HG03439 (cell line): ENCODE measurements around the gene GATA2.

Experiments
- ATAC-seq: cut with Tn5 transposase; IDR thresholded peaks from one replicate; pipeline ENCODE4 v1.9.1; 2021; ENCODE audit warnings: mild to moderate bottlenecking, moderate library complexity; ENCODE audit not compliant: unreplicated experiment

GATA2 gene

DNA sequence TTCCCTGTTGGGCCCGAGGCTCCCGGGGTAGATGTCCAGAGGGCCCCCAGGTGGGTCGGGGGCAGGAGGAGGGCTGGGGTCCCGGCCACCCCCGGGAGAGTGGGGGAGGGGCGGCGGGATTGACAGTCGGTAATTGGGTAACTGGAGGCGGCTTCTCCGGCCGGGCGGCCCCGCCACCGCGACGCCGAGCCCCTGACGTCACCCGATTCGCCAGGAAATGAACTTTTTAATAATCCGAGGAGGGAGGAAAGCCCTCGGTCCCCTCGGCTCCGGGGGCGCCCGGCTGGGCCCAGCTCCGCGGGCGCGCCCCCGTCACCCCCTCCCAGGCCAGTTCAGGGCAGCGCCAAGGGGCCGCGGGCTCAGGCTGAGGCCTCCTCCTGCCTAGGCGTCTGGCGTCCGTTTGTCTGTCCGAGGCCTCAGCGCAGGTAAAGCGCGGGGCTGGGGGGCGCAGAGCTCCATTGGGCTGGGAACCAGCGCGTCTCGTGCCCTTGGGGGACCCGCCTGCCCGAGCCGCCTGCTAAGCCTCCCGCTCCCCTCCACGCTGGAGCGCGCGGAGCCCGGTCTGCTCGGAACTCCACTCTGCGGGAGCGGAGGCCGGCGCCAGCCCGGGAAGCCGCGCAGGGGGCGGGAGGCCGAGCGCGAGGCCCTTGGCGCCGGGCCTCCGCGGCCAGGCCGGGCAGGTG, 3.9 kb downstream of the GATA2 start:
- no peak for ATAC-seq

GRCh38 chr3:128488636-128488990, 4.4 kb downstream of the GATA2 start:
- no peak for ATAC-seq

- no peak for ATAC-seq
Measured at GRCh38 chr3:128487813-128488635, 5.0 kb downstream of the GATA2 start.

- no peak for ATAC-seq
Measured at GRCh38 chr3:128487538-128487812, 5.5 kb downstream of the GATA2 start.

DNA sequence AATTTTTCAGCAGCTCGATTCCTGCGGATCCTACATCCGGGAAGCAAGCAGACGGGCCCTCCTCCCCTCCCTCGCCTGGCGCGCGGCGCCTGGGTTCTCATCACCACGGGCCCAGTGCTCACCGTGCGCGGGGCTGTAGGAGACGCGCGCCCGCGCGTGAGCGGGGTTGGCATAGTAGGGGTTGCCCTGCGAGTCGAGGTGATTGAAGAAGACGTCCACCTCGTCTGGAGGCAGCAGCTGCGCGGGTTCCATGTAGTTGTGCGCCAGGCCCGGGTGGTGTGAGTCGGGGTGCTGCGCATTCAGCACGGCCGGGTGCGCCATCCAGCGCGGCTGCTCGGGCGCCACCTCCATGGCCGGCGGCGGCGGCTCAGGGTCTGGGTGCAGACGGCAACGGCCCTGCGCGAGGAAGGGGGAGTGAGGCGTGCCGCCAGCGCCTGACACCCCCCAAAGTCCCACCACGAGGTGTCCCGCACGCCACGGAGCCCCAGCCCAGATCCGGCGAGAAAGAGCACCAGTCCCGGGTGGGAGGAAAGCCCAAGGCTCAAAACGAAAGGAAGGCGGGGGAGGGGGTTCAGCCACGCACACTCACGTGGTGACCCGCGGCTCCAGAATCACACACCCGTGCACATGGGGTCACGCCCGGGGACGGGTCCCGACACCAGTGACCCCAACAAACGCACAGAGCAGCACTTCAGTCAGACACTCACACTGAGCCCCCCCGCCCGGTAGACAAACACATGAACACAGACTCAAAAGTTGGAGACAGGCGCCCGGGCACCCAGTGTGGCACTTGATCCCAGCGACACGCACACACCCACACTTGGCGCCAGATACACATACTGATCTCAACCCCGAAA, 6.1 kb downstream of the GATA2 start:
- ATAC-seq = no peak

DNA sequence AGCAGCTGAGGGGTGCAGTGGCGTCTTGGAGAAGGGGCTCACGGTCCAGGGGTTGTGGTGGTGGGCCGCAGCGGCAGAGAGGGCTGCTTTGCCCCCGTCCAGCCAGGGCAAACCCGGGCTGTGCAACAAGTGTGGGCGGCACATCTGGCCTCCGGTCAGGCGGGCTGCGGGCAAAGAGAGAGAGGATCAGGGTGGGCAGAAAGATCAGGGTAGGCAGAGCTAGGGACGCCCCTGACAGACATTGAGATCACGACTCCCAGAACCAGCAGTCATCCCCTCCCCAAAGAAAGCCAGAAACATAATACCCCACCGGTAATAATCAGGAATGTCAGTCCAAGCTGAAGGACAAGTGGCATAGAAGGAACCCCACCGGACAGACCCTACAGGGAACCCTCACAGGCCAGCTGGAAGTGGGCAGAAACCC, 6.8 kb downstream of the GATA2 start:
- ATAC-seq = no peak

DNA sequence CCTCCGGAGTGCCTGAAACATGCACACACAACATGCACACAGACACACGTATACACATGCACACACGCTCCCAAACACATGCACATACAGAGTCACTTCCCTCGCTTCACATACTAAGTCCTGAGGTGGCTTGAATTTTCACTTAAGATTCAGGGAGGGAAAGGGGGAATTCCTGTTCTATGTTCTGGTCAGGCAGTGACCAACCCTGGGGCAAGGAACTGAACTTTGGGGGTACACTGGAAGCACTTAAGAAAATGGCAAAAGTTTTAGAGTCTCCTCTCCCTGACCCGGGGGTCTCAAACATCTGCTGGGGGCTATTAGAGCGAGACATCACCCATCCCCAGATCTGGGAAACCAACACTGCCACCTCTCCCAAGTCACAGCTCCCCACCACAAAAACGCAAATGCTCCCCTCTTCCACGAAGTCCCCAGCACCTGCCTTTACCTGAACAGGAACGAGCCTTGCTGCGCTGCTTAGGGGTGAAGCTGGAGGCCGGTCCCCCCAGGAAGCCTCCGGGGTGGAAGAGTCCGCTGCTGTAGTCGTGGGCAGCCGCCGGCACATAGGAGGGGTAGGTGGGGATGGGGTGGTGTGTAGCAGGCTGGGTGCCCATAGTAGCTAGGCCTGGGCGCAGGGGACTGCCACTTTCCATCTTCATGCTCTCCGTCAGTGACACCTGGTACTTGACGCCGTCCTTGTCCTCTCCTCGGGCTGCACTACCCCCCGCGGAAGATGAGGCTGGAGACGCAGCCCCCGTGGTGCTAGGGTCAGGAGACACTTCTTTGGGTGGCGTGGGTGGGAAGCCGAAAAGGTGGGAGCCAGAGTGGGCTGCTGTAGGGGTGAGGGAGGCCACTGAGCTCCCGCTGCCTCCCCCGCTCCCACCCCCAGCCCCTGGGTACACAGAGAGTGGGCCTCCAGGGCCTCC, 7.5 kb downstream of the GATA2 start:
- ATAC-seq = no peak

- ATAC-seq = no peak
Measured at GRCh38 chr3:128484404-128485281, 8.4 kb downstream of the GATA2 start.

- no peak for ATAC-seq
Measured at GRCh38 chr3:128483657-128484403, 9.2 kb downstream of the GATA2 start.

- no peak for ATAC-seq
Measured at GRCh38 chr3:128482666-128483656, 10.0 kb downstream of the GATA2 start.

- no peak for ATAC-seq
Measured at GRCh38 chr3:128482175-128482574, 10.8 kb downstream of the GATA2 start.

DNA sequence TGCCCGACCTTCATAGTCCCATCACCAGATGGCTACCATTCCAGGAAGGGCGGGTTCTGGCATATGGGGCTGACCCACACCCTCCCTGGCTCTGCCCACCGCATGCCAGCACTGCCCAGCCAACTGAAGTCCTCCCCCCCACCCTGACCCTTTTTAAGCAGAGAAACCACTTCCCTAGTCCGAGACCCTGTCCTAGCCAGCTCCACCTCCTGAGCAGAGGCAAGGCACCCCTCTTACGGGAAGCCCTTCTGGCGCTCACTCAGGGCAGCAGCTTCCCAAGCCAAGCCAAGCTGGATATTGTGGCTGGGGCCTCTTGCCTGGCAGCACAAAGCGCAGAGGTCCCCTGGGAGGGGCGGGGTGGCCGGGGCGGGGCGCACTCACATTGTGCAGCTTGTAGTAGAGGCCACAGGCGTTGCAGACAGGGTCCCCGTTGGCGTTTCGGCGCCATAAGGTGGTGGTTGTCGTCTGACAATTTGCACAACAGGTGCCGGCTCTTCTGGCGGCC, 11.5 kb downstream of the GATA2 start:
- ATAC-seq = no peak

- ATAC-seq = no peak
Measured at GRCh38 chr3:128480717-128481437, 12.1 kb downstream of the GATA2 start.

DNA sequence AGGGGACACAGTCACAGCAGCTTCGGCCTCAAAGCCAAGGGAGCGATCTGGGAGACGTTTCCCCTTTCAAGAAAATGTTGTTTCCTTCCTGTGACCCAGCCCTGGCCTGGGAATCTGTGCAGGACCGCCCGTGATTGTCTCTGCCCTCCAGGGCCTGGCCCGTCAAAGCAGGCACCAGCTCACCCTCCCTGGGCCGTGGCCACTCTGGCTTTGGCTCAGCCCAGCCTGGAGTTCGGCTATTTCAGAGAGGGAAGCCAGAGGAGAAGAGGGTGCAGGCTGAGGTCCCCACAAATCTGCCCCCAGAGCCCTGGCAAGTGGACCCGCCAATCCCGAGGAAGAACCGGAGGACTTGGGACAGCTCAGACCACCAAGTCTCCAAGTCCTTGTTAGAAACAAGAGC, 12.7 kb downstream of the GATA2 start:
- no peak for ATAC-seq

- ATAC-seq = no peak
Measured at GRCh38 chr3:128479558-128480086, 13.4 kb downstream of the GATA2 start.

DNA sequence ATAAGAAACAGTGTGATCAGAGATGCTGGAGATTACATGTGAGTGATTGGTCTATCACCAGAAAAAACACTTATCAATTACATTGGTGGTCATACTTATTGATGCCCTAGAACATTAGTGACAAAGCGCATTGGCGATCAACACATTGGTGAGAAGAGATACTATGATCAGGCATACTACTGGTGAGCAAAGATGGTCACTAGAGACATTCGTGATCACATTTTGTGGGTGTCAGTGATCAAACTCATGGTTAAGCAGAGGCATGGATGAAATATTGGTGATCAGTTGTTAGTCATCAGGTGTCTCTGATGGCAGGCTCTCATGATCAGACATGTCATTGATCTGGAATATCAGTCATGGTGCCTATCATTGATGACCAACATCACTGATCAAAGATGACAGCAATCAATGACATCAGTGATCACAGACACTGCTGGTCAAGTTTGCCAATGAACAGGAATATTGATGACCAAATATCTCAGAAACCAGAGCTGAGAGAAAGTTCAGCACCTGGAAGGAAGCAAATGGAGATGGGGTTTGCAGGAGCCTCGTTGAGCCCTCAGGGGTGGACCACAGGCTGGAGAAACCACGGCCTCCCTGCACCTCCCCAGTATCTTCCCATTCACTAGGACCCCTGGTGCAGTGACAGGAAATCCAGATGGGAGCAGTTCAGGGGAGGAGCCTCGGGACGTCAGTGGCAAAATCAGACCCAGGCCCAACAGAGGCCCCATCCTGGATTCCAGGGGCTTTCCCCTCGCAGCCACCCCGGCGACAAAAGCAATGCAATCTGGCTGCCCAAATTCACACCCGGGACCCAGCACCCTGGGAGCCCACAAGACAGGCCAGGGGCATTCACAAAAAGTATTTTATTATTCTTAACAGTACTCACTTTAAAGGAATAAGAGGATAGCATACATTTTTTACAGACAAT, 14.2 kb downstream of the GATA2 start:
- no peak for ATAC-seq
